A549 (cell line): ENCODE measurements around the gene SLC6A3. TPM values are rescaled to one million over a fixed set of nuclear protein-coding genes. Genes with fewer than 3 reads are reported as not detected.

Experiments
- ATAC-seq, 2 experiments: fragments of 200-7000 bp in 1 of 2; fragments of >200 bp in 1 of 2; cut with Nextera tagmentation in 1 of 2; cut with Tn5 transposase in 1 of 2; 3 replicates each; pipeline versions ENCODE4 v1.8.0 to v1.9.1; 2018 to 2020; ENCODE audit warnings: mild to moderate bottlenecking in 1 of 2, moderate library complexity in 1 of 2
- CTCF ChIA-PET: fragments of 300-600 bp; sonication (Branson Sonifier 250); formaldehyde crosslinking; extraction: SDS; loops from one replicate; lab custom pipeline; 2021; ENCODE audit warnings: antibody characterized with exemption, inconsistent platforms; lab: Yijun Ruan, JAX
- POLR2A ChIA-PET: fragments of 350-600 bp; formaldehyde crosslinking; extraction: SDS; loops from one replicate; lab custom pipeline; 2021; ENCODE audit warnings: antibody characterized with exemption, inconsistent platforms; lab: Yijun Ruan, JAX
- DNase-seq, 2 experiments: peaks; one replicate each; pipeline versions ENCODE4 v3.0.0 to v3.0.0-alpha.2; 2011 to 2016; ENCODE audit warnings: low read depth in 1 of 2, low spot score in 1 of 2
- FAIRE-seq: peaks from 2 replicates; lab custom pipeline; 2011; peaks lifted over from hg19 to GRCh38; lab: Jason Lieb, UNC
- H3K27ac ChIP-seq, 2 experiments: fragments of >200 bp; sonication (Bioruptor Twin); formaldehyde crosslinking; 3 replicates each; pipeline ENCODE4 v1.5.1; 2016 to 2017
- H3K4me1 ChIP-seq: fragments of >200 bp; sonication (Bioruptor Twin); formaldehyde crosslinking; 3 replicates; pipeline ENCODE4 v1.6.1; 2016
- H3K4me2 ChIP-seq: fragments of >200 bp; sonication (Bioruptor Twin); formaldehyde crosslinking; 3 replicates; pipeline ENCODE4 v1.6.1; 2016
- H3K4me3 ChIP-seq: fragments of >200 bp; sonication (Bioruptor Twin); formaldehyde crosslinking; 3 replicates; pipeline ENCODE4 v1.5.1; 2016
- H3K9me3 ChIP-seq: fragments of >200 bp; sonication (Bioruptor Twin); formaldehyde crosslinking; 3 replicates; pipeline ENCODE4 v1.6.1; 2016
- CBX8 ChIP-seq: fragments of 200-600 bp; sonication (generic); IDR thresholded peaks from 2 replicates; pipeline ENCODE4 v1.6.1; 2016
- CEBPB ChIP-seq, 2 experiments: fragments of >200 bp in 1 of 2; sonication (Bioruptor Twin) in 1 of 2; formaldehyde crosslinking in 1 of 2; IDR thresholded peaks; 2 replicates each; pipeline ENCODE4 v1.6.1; 2012 to 2016
- EHF ChIP-seq: fragments of 250-450 bp; sonication (Bioruptor Pico); IDR thresholded peaks from 2 replicates; pipeline ENCODE4 v1.5.0; 2020; ENCODE audit warnings: mild to moderate bottlenecking
- EHMT2 ChIP-seq: fragments of 200-600 bp; sonication (generic); IDR thresholded peaks from 2 replicates; pipeline ENCODE4 v1.6.1; 2016; ENCODE audit warnings: antibody characterized with exemption, low read depth, mild to moderate bottlenecking, moderate library complexity
- EP300 ChIP-seq, 2 experiments: fragments of >200 bp; sonication (Bioruptor Twin); formaldehyde crosslinking; IDR thresholded peaks; 2 replicates in 1 of 2; 3 replicates in 1 of 2; pipeline ENCODE4 v1.6.1; 2016 to 2017
- FOSB ChIP-seq: fragments of 250-450 bp; sonication (Bioruptor Pico); IDR thresholded peaks from 2 replicates; pipeline ENCODE4 v1.5.0; 2020; ENCODE audit warnings: mild to moderate bottlenecking, moderate library complexity
- GATA3 ChIP-seq: IDR thresholded peaks from 2 replicates; pipeline ENCODE4 v1.6.1; 2012; ENCODE audit warnings: borderline replicate concordance
- HDAC2 ChIP-seq: fragments of 200-600 bp; sonication (generic); IDR thresholded peaks from 2 replicates; pipeline ENCODE4 v1.6.1; 2016
- HEYL ChIP-seq: fragments of 250-450 bp; sonication (Bioruptor Pico); IDR thresholded peaks from 2 replicates; pipeline ENCODE4 v1.8.0; 2021; ENCODE audit warnings: mild to moderate bottlenecking, moderate library complexity
- HOXA7 ChIP-seq: fragments of 250-450 bp; sonication (Bioruptor Pico); IDR thresholded peaks from 2 replicates; pipeline ENCODE4 v1.5.0; 2020; ENCODE audit warnings: mild to moderate bottlenecking, moderate library complexity
- HOXB5 ChIP-seq: fragments of 250-450 bp; sonication (Bioruptor Pico); IDR thresholded peaks from 2 replicates; pipeline ENCODE4 v1.5.0; 2020; ENCODE audit warnings: mild to moderate bottlenecking, moderate library complexity
- JUN ChIP-seq, 2 experiments: fragments of >200 bp; sonication (Bioruptor Twin); formaldehyde crosslinking; IDR thresholded peaks; 2 replicates in 1 of 2; 3 replicates in 1 of 2; pipeline ENCODE4 v1.6.1; 2016 to 2017
- KDM1A ChIP-seq: fragments of 200-600 bp; sonication (generic); IDR thresholded peaks from 2 replicates; pipeline ENCODE4 v1.6.1; 2016; ENCODE audit warnings: low read depth, mild to moderate bottlenecking
- POLR2A ChIP-seq: IDR thresholded peaks from 2 replicates; pipeline ENCODE4 v1.6.1; 2012; ENCODE audit warnings: mild to moderate bottlenecking, low read length
- RFX5 ChIP-seq: fragments of 450-650 bp; IDR thresholded peaks from 2 replicates; pipeline ENCODE4 v1.7.1; 2014; ENCODE audit warnings: antibody characterized with exemption, mild to moderate bottlenecking, moderate library complexity
- RNF2 ChIP-seq: fragments of 200-600 bp; sonication (generic); IDR thresholded peaks from 2 replicates; pipeline ENCODE4 v1.6.1; 2016; ENCODE audit warnings: low read depth, mild to moderate bottlenecking, antibody characterized with exemption, moderate library complexity, borderline replicate concordance
- SREBF2 ChIP-seq: fragments of 450-650 bp; IDR thresholded peaks from 2 replicates; pipeline ENCODE4 v1.6.1; 2014; ENCODE audit warnings: mild to moderate bottlenecking, moderate library complexity
- TFCP2L1 ChIP-seq: fragments of 250-450 bp; sonication (Bioruptor Pico); IDR thresholded peaks from 2 replicates; pipeline ENCODE4 v1.5.0; 2021; ENCODE audit warnings: mild to moderate bottlenecking
- TP53 ChIP-seq: fragments of 250-450 bp; sonication (Bioruptor Pico); IDR thresholded peaks from 2 replicates; pipeline ENCODE4 v1.5.0; 2021; ENCODE audit warnings: mild to moderate bottlenecking, moderate library complexity
- ZC3H11A ChIP-seq: fragments of 450-650 bp; IDR thresholded peaks from 2 replicates; pipeline ENCODE4 v1.6.1; 2014; ENCODE audit warnings: antibody characterized with exemption, mild to moderate bottlenecking
- ZFP36 ChIP-seq: fragments of 450-650 bp; IDR thresholded peaks from 2 replicates; pipeline ENCODE4 v1.6.1; 2014; ENCODE audit warnings: borderline replicate concordance; ENCODE audit not compliant: partially characterized antibody
- WGBS: methylation state at CpG from one replicate; pipeline ENCODE4 v1.1.6; 2017; ENCODE audit errors: missing lambda C conversion rate; 5-methylcytosine and 5-hydroxymethylcytosine counted together
- polyA plus RNA-seq, 4 experiments: library from polyadenylated mRNA; depleted of rRNA in 3 of 4; stranded (reverse); fragments of >200 nt; fragmentation: RNase III in 1 of 4; extraction: RNeasy Plus Mini Kit Qiagen cat#74134 plus additional on column Dnase treatment in 1 of 4; gene quantifications; 2 replicates in 3 of 4; 3 replicates in 1 of 4; pipeline ENCODE4 v1.2.3, GENCODE V29; 2011 to 2017
- TF ChIP-seq, protein P1 (sequence below): fragments of 250-450 bp; sonication (Bioruptor Pico); IDR thresholded peaks from 2 replicates; pipeline ENCODE4 v1.5.0; 2021; ENCODE audit warnings: mild to moderate bottlenecking, moderate library complexity, borderline replicate concordance
- TF ChIP-seq, protein P2 (sequence below): fragments of >200 bp; sonication (Bioruptor Twin); formaldehyde crosslinking; IDR thresholded peaks from 3 replicates; pipeline ENCODE4 v1.5.1; 2016
- TF ChIP-seq, protein P3 (sequence below): fragments of 200-600 bp; sonication (generic); IDR thresholded peaks from 2 replicates; pipeline ENCODE4 v1.6.1; 2016; ENCODE audit warnings: antibody characterized with exemption, mild to moderate bottlenecking, moderate library complexity

The SLC6A3 gene
- polyA plus RNA-seq, 2 of the 4 experiments (the other 2 are of a cell fraction): 0.05 to 0.06 TPM

DNA sequence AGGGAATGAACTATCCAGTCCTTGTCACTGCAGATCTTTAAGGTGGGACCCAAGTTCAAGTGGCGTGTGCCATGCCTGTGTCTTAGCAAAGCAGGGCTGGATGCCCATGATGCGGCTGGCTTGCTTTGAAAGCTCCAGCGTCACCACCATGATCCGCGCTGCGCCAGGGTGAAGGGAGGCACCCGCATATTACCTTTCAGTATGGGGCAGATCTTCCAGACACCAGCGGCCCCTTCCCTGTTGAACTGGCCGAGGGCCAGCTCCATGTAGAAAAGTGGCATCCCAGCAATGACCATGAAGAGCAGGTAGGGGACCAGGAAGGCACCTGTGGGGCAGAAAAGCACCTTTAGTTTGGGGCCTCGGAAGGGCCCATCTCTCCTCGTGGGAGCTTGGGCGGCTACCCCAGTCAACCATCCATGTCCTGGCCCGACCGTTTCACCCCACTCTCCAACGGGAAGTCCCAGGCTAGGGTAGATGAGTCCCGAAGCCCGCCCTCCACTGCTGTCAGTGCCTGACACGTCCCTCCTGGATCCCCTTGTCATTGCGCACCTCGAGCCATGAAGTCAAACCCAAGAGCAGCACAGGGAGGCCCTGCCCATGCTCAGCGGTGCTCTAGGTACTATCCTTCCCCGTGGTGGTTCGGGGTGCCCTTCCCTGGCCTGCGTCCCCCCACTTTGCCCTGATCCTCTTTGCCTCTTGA, 3.9 kb downstream of the SLC6A3 start:
- ATAC-seq: no peak
- ChIA-PET CTCF (interaction anchor here (1.5 kb wide), 1 partner anchor 14 kb away, joined by 5 read pairs; no protein-coding TSS in a partner anchor), POLR2A (no interaction called here)
- FAIRE-seq: no peak
- H3K27ac ChIP-seq: no peak overlapping the region
- no peak for DNase-seq
- 48% methylated on average over 24 of the region's 24 CpGs for WGBS
- TF ChIP-seq HEYL (CRISPR knock-in tag): no peak
- TF ChIP-seq, protein P1, sequence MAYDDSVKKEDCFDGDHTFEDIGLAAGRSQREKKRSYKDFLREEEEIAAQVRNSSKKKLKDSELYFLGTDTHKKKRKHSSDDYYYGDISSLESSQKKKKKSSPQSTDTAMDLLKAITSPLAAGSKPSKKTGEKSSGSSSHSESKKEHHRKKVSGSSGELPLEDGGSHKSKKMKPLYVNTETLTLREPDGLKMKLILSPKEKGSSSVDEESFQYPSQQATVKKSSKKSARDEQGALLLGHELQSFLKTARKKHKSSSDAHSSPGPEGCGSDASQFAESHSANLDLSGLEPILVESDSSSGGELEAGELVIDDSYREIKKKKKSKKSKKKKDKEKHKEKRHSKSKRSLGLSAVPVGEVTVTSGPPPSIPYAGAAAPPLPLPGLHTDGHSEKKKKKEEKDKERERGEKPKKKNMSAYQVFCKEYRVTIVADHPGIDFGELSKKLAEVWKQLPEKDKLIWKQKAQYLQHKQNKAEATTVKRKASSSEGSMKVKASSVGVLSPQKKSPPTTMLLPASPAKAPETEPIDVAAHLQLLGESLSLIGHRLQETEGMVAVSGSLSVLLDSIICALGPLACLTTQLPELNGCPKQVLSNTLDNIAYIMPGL (CRISPR knock-in tag): no peak
- no peak for TF ChIP-seq HDAC2
- no peaks in the 10 kb centered on the region for H3K9me3 ChIP-seq
- H3K4me3 ChIP-seq: no peak overlapping the region
- H3K4me1 ChIP-seq: peaks cover 14% of the 10 kb centered on the region; the same call in 1 of the 3 replicates
- no peak overlapping the region for H3K4me2 ChIP-seq

DNA sequence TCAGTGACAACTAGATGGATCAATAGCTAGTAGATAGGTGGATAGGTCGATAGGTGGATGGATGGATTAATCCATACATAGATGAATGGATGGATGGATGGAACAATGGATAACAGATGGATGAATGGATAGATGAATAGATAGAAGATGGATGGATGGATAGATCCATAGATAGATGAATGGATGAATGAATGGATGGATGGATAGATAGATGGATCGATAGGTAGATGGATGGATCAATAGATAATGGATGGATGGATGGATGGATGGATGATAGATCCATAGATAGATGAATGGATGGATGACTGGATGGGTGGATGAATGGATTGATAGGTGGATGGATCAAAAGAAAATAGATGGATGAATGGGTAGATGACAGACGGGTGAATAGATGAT, 5.1 kb downstream of the SLC6A3 start:
- no peak for FAIRE-seq
- POLR2A ChIA-PET: no interaction called here
- no peak for ATAC-seq
- CTCF ChIA-PET: interaction anchor here (0.7 kb wide), 1 partner anchor 63 kb away, joined by 3 read pairs; no protein-coding TSS in a partner anchor
- WGBS: 32% methylated on average over 3 of the region's 3 CpGs
- Histone ChIP-seq H3K4me1 (peaks cover 10% of the 10 kb centered on the region; the same call in 1 of the 3 replicates), H3K4me2 (no peak overlapping the region), H3K27ac (no peak overlapping the region), H3K9me3 (no peaks in the 10 kb centered on the region), H3K4me3 (no peak overlapping the region)
- DNase-seq: no peak
- TF ChIP-seq CBX8: no peak
- no peak for TF ChIP-seq TP53 (CRISPR knock-in tag)
- TF ChIP-seq, protein P2, sequence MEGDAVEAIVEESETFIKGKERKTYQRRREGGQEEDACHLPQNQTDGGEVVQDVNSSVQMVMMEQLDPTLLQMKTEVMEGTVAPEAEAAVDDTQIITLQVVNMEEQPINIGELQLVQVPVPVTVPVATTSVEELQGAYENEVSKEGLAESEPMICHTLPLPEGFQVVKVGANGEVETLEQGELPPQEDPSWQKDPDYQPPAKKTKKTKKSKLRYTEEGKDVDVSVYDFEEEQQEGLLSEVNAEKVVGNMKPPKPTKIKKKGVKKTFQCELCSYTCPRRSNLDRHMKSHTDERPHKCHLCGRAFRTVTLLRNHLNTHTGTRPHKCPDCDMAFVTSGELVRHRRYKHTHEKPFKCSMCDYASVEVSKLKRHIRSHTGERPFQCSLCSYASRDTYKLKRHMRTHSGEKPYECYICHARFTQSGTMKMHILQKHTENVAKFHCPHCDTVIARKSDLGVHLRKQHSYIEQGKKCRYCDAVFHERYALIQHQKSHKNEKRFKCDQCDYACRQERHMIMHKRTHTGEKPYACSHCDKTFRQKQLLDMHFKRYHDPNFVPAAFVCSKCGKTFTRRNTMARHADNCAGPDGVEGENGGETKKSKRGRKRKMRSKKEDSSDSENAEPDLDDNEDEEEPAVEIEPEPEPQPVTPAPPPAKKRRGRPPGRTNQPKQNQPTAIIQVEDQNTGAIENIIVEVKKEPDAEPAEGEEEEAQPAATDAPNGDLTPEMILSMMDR: no peak
- TF ChIP-seq RNF2: no peak
- no peak for TF ChIP-seq ZC3H11A
- no peak for TF ChIP-seq EHF
- no peak for TF ChIP-seq FOSB

DNA sequence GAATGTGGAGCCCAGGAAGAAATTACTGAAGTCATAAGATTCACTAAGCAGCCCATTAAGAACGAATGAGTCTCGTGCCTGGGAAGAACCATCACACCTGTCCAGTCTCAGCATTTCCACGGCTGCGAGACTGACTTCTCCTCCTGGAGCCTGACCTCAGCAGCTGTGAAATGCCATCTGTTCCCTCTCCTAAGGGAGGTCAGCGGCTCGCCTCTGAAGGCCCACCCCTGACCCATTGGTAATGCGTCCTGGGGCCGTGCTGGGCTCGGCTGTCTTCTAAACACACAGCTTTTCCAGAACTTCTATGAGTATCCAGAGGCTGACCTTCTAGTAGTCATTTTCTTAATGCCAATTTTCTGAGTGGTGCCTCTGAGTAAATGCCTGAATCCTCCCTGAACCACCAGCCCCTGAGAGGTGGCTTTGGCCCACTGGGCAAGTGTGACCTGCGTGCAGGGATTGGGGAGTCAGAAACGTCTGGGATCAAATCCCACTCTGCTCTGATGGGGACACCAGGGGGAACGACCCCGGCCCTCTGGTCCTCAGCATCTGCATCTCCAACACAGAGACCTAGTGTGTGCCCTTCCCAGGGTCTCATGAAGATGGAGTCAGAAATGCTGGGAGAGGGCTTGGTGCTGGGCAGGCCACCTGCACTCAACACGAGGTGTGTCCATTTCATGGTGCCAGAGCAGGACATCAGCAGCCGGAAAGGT, 5.7 kb downstream of the SLC6A3 start:
- POLR2A ChIA-PET: no interaction called here
- Histone ChIP-seq H3K27ac (no peak overlapping the region), H3K4me1 (peaks cover 6% of the 10 kb centered on the region; the same call in 1 of the 3 replicates), H3K9me3 (no peaks in the 10 kb centered on the region), H3K4me2 (no peak overlapping the region), H3K4me3 (no peak overlapping the region)
- no peak for ATAC-seq
- TF ChIP-seq TFCP2L1 (no peak), HOXA7 (CRISPR knock-in tag) (no peak), GATA3 (no peak), EHF (no peak), EHMT2 (no peak), HOXB5 (CRISPR knock-in tag) (no peak), CEBPB (IDR thresholded peaks at IDR 0.05) (no peak), ZFP36 (no peak), KDM1A (no peak), RFX5 (no peak), POLR2A (no peak), JUN (IDR thresholded peaks at IDR 0.05) (no peak), EP300 (IDR thresholded peaks at IDR 0.05) (no peak), SREBF2 (no peak)
- TF ChIP-seq, protein P3, sequence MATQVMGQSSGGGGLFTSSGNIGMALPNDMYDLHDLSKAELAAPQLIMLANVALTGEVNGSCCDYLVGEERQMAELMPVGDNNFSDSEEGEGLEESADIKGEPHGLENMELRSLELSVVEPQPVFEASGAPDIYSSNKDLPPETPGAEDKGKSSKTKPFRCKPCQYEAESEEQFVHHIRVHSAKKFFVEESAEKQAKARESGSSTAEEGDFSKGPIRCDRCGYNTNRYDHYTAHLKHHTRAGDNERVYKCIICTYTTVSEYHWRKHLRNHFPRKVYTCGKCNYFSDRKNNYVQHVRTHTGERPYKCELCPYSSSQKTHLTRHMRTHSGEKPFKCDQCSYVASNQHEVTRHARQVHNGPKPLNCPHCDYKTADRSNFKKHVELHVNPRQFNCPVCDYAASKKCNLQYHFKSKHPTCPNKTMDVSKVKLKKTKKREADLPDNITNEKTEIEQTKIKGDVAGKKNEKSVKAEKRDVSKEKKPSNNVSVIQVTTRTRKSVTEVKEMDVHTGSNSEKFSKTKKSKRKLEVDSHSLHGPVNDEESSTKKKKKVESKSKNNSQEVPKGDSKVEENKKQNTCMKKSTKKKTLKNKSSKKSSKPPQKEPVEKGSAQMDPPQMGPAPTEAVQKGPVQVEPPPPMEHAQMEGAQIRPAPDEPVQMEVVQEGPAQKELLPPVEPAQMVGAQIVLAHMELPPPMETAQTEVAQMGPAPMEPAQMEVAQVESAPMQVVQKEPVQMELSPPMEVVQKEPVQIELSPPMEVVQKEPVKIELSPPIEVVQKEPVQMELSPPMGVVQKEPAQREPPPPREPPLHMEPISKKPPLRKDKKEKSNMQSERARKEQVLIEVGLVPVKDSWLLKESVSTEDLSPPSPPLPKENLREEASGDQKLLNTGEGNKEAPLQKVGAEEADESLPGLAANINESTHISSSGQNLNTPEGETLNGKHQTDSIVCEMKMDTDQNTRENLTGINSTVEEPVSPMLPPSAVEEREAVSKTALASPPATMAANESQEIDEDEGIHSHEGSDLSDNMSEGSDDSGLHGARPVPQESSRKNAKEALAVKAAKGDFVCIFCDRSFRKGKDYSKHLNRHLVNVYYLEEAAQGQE: no peak
- TF ChIP-seq, protein P2: no peak
- no peak for FAIRE-seq
- DNase-seq: no peak
- 42% methylated on average over 14 of the region's 15 CpGs for WGBS
- CTCF ChIA-PET: interaction anchor here (0.7 kb wide), 1 partner anchor 64 kb away, joined by 3 read pairs; no protein-coding TSS in a partner anchor
